ENCODE measurements around the gene R3HDML. TPM values are rescaled to one million over a fixed set of nuclear protein-coding genes. Genes with fewer than 3 reads are reported as not detected.
A peak's percentile ranks its signal among the peaks of the same experiment; 100 is the strongest.
"Not testable (repeated sequence)": the region's sequence is repeated elsewhere in the genome, so short reads cannot be mapped to it uniquely, and the experiment has no call there.

The R3HDML gene
- total RNA-seq, 1 donor from 2014 or later, result not detected

DNA sequence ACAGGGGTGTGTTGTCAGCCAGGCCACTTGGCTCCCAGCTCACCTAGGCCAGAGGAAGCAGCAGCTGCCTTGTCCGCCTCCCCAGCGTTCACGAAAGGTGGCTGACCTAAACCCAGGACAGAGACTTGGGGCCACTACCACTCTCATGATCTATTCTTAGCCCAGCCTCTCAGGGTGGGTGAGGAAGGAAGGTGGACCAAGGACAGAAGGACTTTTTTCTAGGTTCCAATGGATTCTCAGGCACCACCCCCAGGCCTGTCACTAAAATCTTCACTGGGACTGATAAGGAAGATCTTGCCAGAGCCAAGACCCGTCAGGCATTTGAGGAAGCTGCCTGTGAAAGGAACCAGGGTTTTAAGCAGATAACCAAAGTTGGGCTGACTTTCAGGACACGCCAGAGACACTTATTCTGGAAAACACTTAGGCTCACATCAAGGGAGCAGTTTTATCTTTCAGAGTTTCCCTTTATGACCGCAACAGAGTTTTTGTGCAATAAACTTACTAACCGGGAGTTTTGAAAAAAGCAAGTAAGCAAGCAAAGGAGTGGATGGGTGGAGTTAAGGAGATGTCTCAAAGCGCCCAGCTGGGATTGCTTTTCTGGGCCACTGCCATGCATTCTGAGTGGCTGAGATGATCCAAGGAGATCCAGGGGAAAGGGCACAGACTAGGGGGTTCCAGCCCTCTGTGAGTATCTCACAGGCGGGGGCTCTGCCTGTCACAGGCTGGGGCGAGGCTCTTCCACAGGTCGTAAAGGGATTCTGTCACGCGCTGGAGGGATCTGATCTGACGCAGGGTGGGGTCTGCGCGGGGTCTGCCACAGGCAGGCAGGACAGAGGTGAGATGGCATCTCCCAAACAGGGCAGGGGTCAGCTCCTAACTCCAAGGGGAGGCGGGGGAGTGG lies 26.8 kb upstream of the R3HDML start:
- intact Hi-C loops (cut with micrococcal nuclease), result loop anchor here (2.0 kb wide), 5 partner anchors 75 to 853 kb away; partner anchors contain the start of genes IFT52, SRSF6 and TTPAL
- Mint-ChIP-seq H3K36me3 (ENCODE audit: low read depth) (peaks cover 5% of the 10 kb centered on the region), H3K4me3 (peak overlapping the region; percentile 86), H3K27me3 (ENCODE audit: insufficient read depth) (peaks cover 2% of the 10 kb centered on the region), H3K9me3 (no peaks in the 10 kb centered on the region), H3K4me1 (ENCODE audit: low read depth) (peaks cover 18% of the 10 kb centered on the region), H3K27ac (peak overlapping the region; percentile 80)
- no peak for DNase-seq (ENCODE audit: low spot score)

DNA sequence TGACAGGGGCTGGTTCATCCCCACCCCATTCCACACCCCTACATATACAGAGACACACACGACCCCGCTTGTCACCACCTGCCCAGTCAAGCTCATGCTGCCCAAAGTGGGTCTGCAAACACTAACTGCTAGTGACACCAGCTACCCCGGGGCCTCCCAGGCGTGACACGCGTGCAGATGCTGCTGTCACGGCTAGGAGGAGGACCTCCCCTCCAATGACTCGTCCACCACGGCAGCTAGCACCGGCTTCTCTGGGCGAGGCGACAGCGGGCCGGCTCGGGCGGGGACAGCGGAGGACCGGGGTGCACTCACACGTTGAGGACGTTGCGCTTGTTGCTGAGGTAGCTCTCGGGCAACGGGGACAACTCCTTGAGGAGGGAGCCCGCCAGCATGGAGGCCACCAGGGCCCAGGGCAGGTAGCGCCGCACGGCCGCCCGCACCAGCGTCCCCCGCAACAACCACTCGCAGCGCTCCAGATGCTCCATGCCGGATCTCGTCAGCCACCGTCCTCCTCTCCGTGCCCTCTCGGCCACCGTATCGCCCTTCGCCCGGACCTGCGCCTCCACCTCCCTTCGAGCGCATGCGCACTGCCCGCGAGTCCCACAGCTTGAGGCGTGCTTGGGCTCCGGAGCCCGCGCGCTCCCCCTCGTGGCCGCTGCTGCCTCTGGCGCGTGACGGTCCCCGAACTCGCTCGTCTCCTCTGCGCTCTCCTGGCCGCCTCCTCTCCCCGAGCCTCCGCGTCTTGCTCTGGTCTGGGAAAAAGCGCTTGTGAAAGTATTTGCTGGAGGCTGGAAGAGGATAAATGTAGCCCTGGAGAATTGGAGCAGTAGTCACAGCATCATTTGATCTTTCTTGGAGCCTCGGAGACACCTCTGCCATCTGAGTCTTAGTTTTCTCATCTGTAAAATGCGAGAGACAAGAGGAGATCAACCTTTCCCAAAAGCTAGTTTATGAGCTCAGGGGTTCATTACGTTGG lies 25.9 kb upstream of the R3HDML start, which contains the start of gene FITM2:
Gene FITM2 (minus strand): TSS at position 539 of the 976 bp plus-strand sequence. CDS start 54 bp downstream, at position 485.
- H3K4me1 Mint-ChIP-seq (ENCODE audit: low read depth), result peaks cover 18% of the 10 kb centered on the region

DNA sequence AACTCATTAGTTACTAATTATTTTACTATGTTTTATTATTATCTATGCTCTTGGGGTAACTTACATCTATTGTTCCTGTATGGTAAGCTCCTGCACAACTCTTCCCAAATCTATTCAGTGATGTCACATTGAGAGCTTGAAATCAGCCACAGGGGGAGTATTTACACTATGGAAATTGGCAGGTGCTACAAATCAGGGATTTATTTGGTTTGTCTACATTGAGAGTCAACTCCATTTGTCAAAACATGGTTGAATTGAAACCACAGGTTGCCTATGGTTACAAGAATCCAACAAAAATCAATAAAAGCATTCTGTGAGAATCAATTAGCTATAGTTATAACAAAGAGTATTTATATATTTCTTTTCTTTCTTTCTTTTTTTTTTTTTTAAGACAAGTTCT lies 22.0 kb upstream of the R3HDML start:
- no peaks in the 10 kb centered on the region for H3K9me3 Mint-ChIP-seq
- intact Hi-C loops (cut with micrococcal nuclease), result no loop called here
- H3K27ac Mint-ChIP-seq, result no peak overlapping the region
- H3K27me3 Mint-ChIP-seq (ENCODE audit: insufficient read depth), result peaks cover 8% of the 10 kb centered on the region
- no peak overlapping the region for H3K4me3 Mint-ChIP-seq
- H3K36me3 Mint-ChIP-seq (ENCODE audit: low read depth), result peaks cover 2% of the 10 kb centered on the region
- no peak for DNase-seq (ENCODE audit: low spot score)
- peaks cover 12% of the 10 kb centered on the region for H3K4me1 Mint-ChIP-seq (ENCODE audit: low read depth)

More for the DNA sequence above, 25.9 kb upstream of the R3HDML start, which contains the start of gene FITM2:
- peaks cover 5% of the 10 kb centered on the region for H3K36me3 Mint-ChIP-seq (ENCODE audit: low read depth)
- peak within 1 kb of the TSS; percentile 86 for H3K4me3 Mint-ChIP-seq
- peaks cover 4% of the 10 kb centered on the region for H3K27me3 Mint-ChIP-seq (ENCODE audit: insufficient read depth)
- H3K27ac Mint-ChIP-seq, result peak within 1 kb of the TSS; percentile 87
- DNase-seq (ENCODE audit: low spot score), result peak; percentile 97
- intact Hi-C loops (cut with micrococcal nuclease), result loop anchor here (1.0 to 2.0 kb wide), 9 partner anchors 74 to 854 kb away; partner anchors contain the start of genes IFT52, SERINC3, SRSF6 and TTPAL
- H3K9me3 Mint-ChIP-seq, result no peaks in the 10 kb centered on the region

DNA sequence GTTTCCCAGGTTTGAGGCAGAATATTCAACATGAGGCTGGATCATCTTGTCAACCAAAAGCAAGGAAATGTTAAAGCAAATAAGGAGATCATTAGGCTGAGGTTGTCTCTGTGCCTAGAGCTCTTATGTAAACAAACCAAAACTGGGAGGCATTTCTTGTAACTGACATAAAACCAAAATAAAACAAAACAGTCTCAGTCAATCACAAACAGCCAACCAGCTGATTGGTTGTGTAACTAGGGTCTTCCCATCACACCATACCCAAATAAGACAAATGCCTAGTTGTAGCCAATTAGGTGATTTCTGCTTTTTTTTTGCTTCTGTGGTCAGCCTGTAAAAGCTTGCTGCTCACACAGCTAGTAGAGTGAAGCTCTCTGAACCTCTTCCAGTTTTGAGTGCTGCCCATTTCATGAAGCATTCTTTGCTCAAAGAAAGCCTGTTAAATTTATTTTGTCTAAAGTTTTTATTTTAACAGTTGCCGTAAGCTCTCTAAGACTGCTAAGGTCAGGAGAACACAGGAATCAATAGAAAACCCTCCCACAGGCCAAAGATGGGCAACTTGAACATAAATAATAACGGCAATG lies 16.9 kb upstream of the R3HDML start:
- intact Hi-C loops (cut with micrococcal nuclease), result no loop called here
- H3K9me3 Mint-ChIP-seq, result no peaks in the 10 kb centered on the region
- H3K4me1 Mint-ChIP-seq (ENCODE audit: low read depth), result no peaks in the 10 kb centered on the region

DNA sequence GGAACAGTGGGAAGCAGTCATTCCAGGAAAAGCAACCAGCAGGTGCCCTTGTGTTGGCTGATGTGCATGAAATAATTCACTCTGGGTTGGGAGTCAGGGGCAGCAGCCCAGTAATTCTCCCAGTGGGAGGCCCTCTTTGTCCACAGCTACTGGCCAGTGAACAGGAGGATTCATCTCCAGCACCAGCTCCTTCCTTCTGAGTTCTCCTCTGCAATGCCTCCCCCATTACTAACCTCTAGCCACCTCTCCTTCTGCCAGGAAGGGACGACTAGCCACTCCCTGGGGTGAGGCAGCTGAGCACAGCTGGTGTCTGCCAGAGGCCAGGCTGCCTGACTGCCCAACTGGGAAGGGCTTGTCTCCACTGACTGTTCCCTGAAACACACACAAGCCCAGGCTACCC lies 12.5 kb upstream of the R3HDML start:
- H3K4me1 Mint-ChIP-seq (ENCODE audit: low read depth), result no peaks in the 10 kb centered on the region
- H3K9me3 Mint-ChIP-seq, result no peaks in the 10 kb centered on the region
- no peak overlapping the region for H3K4me3 Mint-ChIP-seq
- H3K36me3 Mint-ChIP-seq (ENCODE audit: low read depth), result no peaks in the 10 kb centered on the region
- no peak for DNase-seq (ENCODE audit: low spot score)
- intact Hi-C loops (cut with micrococcal nuclease), result no loop called here
- H3K27me3 Mint-ChIP-seq (ENCODE audit: insufficient read depth), result peaks cover 10% of the 10 kb centered on the region
- H3K27ac Mint-ChIP-seq, result no peak overlapping the region

More for the DNA sequence above, 16.9 kb upstream of the R3HDML start:
- Mint-ChIP-seq H3K4me3 (no peak overlapping the region), H3K27ac (no peak overlapping the region), H3K27me3 (ENCODE audit: insufficient read depth) (peaks cover 6% of the 10 kb centered on the region), H3K36me3 (ENCODE audit: low read depth) (no peaks in the 10 kb centered on the region)
- DNase-seq (ENCODE audit: low spot score), result no peak

DNA sequence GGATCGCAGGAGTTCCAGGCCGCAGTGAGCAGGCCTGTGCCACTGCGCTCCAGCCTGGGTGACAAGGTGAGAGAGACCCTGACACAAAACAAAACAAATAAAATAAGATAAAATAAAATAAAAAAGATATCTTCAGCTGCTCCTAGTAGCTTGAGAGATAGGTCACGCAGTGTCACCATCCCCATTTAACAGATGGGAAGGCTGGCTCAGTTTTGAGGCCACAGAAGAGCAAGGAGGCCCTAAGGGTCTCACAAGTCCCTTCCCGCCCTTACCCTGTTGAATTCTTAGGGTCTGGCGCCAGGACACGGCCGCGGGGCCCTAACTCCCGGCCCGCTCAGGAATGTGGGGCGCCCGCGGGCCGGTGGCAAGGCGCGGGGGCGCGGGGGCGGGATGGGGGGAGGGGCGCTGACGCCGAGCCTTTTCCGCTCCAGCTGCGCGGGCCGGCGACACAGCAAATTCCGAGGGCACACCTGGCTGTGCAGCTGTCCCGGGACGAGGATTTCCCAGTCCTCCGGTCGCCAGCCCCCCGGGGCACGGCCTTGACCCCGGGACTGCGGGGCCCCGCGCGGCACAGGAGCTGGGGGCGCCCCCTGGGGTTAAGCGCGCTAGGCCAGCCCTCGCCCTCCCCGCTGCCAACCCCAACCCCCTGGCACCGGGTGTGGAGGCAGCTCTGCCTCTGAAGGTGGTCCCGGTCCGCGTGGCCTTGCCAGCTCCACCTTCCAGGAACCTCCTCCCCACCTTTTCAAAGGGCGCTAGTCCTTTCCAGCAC lies 10.3 kb upstream of the R3HDML start:
- DNase-seq (ENCODE audit: low spot score), result no peak
- intact Hi-C loops (cut with micrococcal nuclease), result no loop called here
- Mint-ChIP-seq H3K27me3 (ENCODE audit: insufficient read depth) (peaks cover 10% of the 10 kb centered on the region), H3K9me3 (no peaks in the 10 kb centered on the region), H3K27ac (no peak overlapping the region), H3K4me3 (no peak overlapping the region), H3K36me3 (ENCODE audit: low read depth) (no peaks in the 10 kb centered on the region), H3K4me1 (ENCODE audit: low read depth) (no peaks in the 10 kb centered on the region)

DNA sequence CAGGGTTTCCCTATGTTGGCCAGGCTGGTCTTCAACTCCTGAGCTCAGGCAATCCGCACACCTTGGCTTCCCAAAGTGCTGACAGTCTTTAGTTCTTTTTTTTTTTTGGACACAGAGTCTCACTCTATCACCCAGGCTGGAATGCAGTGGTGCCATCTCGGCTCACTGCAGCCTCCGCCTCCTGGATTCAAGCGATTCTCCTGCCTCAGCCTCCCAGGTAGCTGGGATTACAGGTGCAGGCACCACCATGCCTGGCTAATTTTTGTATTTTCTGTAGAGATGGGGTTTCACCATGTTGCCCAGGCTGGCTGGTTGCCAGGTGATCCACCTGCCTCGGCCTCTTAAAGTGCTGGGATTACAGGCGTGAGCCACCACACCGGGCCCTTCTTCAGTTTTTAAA lies 9.1 kb upstream of the R3HDML start:
- H3K4me3 Mint-ChIP-seq; H3K36me3 Mint-ChIP-seq (ENCODE audit: low read depth); DNase-seq (ENCODE audit: low spot score); intact Hi-C loops (cut with micrococcal nuclease); H3K4me1 Mint-ChIP-seq (ENCODE audit: low read depth); H3K9me3 Mint-ChIP-seq; H3K27ac Mint-ChIP-seq: not testable (repeated sequence)
- H3K27me3 Mint-ChIP-seq (ENCODE audit: insufficient read depth), result peaks cover 10% of the 10 kb centered on the region

DNA sequence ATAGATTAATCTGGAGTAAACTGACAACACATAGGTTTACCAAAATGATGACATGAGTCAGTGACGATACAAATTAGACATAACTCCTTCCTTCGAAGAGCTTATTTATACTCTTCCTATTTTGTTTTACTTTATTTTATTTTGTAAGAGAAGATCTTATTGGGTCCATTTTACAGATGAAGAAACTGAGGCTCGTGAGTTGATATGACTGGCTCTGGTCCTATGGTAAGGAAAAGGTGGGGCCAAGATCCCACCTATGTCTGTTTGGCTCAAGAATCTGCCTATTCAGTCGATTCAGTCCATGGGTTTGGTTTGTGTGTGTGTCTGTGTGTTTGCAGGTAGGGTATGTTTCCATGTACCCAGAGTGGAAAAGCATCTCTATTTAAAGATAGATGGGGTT lies 8.4 kb upstream of the R3HDML start:
- intact Hi-C loops (cut with micrococcal nuclease), result no loop called here
- Mint-ChIP-seq H3K27me3 (ENCODE audit: insufficient read depth) (peaks cover 10% of the 10 kb centered on the region), H3K9me3 (no peaks in the 10 kb centered on the region), H3K4me3 (no peak overlapping the region), H3K4me1 (ENCODE audit: low read depth) (no peaks in the 10 kb centered on the region), H3K27ac (no peak overlapping the region), H3K36me3 (ENCODE audit: low read depth) (no peaks in the 10 kb centered on the region)
- DNase-seq (ENCODE audit: low spot score), result no peak

DNA sequence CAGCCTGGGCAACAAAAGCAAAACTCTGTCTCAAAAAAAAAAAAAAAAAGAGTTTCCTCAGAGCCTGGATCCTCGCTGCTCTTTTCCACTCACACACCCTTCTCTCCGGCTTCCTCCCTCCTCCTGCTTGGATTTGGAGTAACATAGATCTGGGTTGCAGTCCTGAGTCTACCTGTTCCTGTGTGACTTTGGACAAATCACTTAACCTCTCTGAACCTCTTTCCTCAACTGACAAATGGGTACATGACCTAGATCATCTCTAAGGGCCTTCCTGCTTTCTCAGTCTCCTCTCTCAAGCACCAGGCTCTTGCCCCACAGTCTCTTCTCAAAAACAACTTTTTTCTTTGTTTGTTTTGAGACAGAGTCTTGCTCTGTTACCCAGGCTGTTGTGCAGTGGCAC lies 5.6 kb upstream of the R3HDML start:
- no peaks in the 10 kb centered on the region for H3K4me1 Mint-ChIP-seq (ENCODE audit: low read depth)
- H3K27ac Mint-ChIP-seq, result no peak overlapping the region
- no peaks in the 10 kb centered on the region for H3K36me3 Mint-ChIP-seq (ENCODE audit: low read depth)
- H3K4me3 Mint-ChIP-seq, result no peak overlapping the region
- intact Hi-C loops (cut with micrococcal nuclease), result no loop called here
- H3K27me3 Mint-ChIP-seq (ENCODE audit: insufficient read depth), result peaks cover 10% of the 10 kb centered on the region
- no peak for DNase-seq (ENCODE audit: low spot score)
- no peaks in the 10 kb centered on the region for H3K9me3 Mint-ChIP-seq

DNA sequence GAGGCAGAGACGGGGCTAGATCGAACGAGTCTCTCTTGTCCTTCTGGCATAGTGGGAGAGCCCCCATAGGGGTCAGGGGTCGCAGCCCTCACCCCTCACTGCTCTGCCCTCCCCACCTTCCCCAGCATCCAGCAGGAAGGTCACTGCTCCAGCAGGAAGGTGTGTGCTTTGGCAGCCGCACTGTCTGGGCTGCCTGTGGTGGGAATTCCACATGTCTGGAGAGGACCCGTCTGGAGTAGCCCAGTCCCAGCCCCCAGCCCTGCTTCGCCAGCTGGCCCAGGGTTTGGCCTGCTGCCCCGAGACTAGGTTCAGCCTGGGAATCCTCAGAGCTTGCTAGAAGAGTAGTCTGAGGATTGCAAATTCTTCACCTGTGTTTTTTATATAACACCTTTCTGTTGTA lies 2.5 kb upstream of the R3HDML start:
- intact Hi-C loops (cut with micrococcal nuclease), result no loop called here

DNA sequence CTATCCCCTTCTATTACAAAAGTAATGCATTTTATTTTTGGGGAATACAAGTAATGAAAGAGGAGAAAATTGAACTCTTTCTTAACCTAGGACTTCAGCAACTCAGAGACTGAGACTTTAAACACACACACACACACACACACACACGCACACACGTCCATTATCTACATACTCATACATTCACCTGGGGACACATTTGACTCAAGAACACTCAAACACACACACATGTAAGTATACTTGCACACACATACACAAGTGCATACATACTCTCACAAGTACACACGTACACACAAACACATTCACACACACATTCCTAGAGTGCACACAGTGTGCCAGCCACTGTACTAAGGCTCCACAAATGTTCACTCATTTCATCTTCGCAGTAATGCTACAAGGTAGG lies 2.1 kb upstream of the R3HDML start:
- DNase-seq (ENCODE audit: low spot score), result no peak
- Mint-ChIP-seq H3K36me3 (ENCODE audit: low read depth) (no peaks in the 10 kb centered on the region), H3K4me1 (ENCODE audit: low read depth) (no peaks in the 10 kb centered on the region), H3K27me3 (ENCODE audit: insufficient read depth) (no peaks in the 10 kb centered on the region), H3K27ac (no peak overlapping the region), H3K4me3 (no peak overlapping the region), H3K9me3 (no peaks in the 10 kb centered on the region)
- intact Hi-C loops (cut with micrococcal nuclease), result no loop called here

More for the DNA sequence above, 2.5 kb upstream of the R3HDML start:
- no peak for DNase-seq (ENCODE audit: low spot score)
- Mint-ChIP-seq H3K4me1 (ENCODE audit: low read depth) (no peaks in the 10 kb centered on the region), H3K4me3 (no peak overlapping the region), H3K27ac (no peak overlapping the region), H3K9me3 (no peaks in the 10 kb centered on the region), H3K27me3 (ENCODE audit: insufficient read depth) (no peaks in the 10 kb centered on the region), H3K36me3 (ENCODE audit: low read depth) (no peaks in the 10 kb centered on the region)

DNA sequence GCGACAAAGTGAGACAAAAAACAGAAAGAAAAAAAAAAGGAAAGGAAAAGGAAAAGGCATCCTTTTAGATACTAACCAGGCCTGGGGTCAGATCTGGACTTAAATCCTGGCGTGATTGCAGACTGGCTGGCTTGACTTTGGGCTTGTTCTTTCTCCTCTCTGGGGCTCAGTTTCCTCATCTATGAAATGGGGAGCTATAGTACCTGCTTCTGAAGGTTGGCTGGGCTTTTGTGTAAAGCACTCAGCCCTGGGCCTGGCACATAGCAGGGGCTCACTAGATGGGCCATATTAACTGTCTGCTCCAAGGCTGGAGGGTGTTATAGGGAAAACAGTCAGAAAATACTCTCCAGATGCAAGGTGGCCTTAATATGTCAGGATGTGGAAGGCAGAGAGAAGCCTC lies 1.2 kb upstream of the R3HDML start:
- H3K27ac Mint-ChIP-seq, result no peak overlapping the region
- H3K9me3 Mint-ChIP-seq, result no peaks in the 10 kb centered on the region
- no peak for DNase-seq (ENCODE audit: low spot score)
- H3K36me3 Mint-ChIP-seq (ENCODE audit: low read depth), result no peaks in the 10 kb centered on the region
- H3K27me3 Mint-ChIP-seq (ENCODE audit: insufficient read depth), result no peaks in the 10 kb centered on the region
- intact Hi-C loops (cut with micrococcal nuclease), result no loop called here
- H3K4me1 Mint-ChIP-seq (ENCODE audit: low read depth), result no peaks in the 10 kb centered on the region
- no peak overlapping the region for H3K4me3 Mint-ChIP-seq
